NOMO-1 (cell line): Measurements from ENCODE around the gene SNAPIN.

Source experiments
- DNase-seq, 2 experiments: peaks; one replicate each; lab custom pipeline; 2025; ENCODE audit not compliant: unreplicated experiment in 2 of 2; lab: John Stamatoyannopoulos, UW

SNAPIN gene

DNA sequence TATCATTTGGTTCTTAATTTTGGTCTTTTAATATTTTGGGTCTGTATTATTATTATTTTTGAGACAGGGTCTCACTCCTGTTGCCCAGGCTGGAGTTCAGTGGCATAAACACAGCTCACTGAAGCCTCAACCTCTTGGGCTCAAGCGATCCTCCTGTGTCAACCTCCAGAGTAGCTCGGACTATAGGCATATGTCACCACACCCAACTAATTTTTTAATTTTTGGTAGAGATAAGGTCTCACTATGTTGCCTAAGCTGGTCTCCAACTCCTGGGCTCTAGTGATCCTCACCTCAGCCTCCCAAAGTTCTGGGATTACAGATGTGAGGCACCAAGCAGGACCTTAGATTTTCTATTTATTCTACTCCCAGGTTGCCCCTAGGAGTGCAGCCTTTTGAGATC, 15.0 kb downstream of the SNAPIN start:
- no peak for DNase-seq

DNA sequence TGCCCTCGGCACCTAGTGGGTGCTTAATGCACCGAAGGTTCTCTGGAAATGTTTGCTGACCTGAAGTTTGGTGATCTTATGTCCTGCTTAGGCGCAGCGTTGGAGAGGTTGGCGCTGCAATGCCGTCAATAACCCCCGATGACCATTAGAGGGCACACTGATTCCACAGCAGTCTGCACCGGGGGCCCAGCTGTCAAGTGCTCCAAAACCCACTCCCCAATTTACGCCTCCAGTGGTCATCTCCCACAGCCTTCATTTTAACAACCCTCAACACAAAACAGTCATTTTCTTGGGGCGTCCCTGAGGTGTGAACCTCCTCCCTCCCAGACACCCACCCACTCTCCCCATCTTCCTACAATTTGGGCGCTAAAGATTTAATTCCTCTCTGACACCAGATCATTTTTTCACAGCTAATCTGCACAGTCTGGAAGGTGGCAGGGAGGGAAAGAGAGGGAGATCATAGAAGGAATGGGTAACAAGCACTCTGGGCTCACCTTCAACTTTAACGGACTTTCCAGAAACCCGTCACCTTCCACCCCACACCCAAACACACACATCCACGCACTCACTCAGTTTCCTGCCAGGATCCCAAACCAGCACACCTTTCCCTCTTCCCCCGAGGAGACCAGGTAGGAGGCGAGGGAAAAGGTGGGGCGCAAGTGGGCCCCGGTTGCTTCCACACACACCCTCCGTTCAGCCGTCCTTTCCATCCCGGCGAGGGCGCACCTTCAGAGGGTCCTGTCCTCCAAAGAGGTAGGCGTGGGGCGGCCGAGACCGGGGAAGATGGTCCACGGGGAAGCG, 19.4 kb downstream of the SNAPIN start:
- DNase-seq: peak in 1 of 2 experiments; percentile 37

DNA sequence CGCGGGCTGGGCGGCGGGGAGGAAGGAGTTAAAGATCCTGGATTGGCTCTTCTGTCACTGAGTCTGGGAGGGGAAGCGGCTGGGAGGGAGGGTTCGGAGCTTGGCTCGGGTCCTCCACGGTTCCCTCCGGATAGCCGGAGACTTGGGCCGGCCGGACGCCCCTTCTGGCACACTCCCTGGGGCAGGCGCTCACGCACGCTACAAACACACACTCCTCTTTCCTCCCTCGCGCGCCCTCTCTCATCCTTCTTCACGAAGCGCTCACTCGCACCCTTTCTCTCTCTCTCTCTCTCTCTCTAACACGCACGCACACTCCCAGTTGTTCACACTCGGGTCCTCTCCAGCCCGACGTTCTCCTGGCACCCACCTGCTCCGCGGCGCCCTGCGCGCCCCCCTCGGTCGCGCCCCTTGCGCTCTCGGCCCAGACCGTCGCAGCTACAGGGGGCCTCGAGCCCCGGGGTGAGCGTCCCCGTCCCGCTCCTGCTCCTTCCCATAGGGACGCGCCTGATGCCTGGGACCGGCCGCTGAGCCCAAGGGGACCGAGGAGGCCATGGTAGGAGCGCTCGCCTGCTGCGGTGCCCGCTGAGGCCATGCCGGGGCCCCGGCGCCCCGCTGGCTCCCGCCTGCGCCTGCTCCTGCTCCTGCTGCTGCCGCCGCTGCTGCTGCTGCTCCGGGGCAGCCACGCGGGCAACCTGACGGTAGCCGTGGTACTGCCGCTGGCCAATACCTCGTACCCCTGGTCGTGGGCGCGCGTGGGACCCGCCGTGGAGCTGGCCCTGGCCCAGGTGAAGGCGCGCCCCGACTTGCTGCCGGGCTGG, 20.2 kb downstream of the SNAPIN start, which contains the start of gene NPR1:
TSS of gene NPR1 (plus strand) at position 170 of the 818 bp plus-strand sequence. CDS start at position 591, 421 bp downstream.
- DNase-seq: no peak

DNA sequence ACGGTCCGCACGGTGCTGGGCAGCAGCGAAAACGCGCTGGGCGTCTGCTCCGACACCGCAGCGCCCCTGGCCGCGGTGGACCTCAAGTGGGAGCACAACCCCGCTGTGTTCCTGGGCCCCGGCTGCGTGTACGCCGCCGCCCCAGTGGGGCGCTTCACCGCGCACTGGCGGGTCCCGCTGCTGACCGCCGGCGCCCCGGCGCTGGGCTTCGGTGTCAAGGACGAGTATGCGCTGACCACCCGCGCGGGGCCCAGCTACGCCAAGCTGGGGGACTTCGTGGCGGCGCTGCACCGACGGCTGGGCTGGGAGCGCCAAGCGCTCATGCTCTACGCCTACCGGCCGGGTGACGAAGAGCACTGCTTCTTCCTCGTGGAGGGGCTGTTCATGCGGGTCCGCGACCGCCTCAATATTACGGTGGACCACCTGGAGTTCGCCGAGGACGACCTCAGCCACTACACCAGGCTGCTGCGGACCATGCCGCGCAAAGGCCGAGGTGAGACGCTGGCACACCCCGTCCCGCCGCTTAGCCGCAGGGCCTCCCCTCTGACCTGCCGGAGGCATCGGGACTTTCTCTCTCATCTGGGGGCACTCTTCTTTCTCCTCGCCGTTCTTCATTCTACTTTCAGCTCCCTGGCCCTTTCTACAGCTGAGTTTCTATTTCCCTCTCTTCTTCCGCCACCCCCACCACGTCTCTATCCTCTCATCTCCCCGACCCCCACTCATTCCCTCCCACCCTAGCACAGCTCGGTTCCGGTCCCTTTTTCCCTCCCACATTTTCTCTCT, 21.0 kb downstream of the SNAPIN start:
- DNase-seq: peak in 1 of 2 experiments; percentile 14

DNA sequence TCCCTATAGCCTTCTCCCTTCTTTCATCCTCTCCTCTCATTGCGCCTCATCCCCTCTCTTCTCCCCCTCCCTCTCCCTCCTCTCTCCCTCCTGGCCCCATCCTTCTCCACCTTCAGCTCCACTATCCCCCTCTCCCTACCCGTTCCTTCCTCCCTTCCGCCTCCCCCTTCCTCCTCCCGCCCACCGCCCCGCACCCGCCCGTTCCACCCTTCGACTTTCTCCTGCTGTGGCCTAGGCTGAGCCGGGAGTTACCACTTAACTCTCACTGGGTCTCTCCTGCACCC, 21.6 kb downstream of the SNAPIN start:
- no peak for DNase-seq

DNA sequence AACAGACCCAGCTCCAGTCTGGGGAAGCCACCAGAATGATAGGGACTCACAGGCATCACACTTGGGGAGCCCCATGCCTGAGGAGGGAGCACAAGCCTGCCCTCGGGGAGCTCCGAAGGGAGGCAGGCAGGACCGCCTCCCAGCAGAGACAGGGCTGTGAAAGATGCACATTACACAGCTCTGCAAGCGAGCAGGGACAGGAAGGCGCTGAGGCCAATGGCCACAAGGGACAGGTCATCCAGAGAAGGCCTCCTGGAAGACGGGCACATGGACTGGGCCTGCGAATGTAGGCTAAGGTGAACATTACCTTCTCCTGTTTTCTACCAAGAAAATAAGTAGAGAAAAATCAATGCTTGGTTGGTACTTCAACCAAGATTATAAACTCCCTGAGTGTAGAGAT, 24.2 kb downstream of the SNAPIN start:
- DNase-seq: no peak

DNA sequence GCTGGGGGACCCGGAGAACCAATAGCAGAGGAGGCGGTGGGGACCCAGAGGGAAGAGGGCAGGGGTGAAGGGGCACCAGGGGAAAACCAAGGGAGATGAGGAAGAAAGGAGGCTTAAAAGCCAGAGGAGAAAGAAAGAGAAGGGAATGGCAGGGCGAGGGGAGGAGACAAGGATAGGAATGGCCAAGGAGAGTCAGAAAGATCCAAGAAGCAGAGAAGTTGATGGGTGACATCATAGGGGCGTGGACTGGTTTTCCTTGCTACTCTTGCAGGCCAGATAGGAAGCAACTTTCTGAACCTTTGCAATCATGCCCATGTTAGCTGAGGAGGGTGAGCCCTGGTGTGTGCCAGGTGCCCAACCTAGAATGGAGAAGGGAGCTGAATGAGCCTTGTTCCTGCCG, 25.4 kb downstream of the SNAPIN start:
- DNase-seq: no peak

DNA sequence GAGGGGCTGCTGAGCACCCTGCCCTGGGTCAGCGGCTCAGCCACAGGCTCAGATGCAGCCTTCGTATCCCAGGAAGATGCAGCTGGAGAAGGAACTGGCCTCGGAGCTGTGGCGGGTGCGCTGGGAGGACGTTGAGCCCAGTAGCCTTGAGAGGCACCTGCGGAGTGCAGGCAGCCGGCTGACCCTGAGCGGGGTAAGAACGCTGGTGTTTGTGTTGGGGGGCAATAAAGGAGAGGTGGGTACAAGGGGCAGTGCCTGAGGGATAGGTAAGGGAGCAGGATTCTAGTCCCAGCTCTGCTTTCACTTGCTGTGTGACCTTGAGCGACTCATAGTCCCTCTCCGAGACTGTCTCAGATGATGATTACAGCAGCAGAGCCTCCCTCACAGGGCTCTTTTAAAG, 26.4 kb downstream of the SNAPIN start:
- DNase-seq: no peak

DNA sequence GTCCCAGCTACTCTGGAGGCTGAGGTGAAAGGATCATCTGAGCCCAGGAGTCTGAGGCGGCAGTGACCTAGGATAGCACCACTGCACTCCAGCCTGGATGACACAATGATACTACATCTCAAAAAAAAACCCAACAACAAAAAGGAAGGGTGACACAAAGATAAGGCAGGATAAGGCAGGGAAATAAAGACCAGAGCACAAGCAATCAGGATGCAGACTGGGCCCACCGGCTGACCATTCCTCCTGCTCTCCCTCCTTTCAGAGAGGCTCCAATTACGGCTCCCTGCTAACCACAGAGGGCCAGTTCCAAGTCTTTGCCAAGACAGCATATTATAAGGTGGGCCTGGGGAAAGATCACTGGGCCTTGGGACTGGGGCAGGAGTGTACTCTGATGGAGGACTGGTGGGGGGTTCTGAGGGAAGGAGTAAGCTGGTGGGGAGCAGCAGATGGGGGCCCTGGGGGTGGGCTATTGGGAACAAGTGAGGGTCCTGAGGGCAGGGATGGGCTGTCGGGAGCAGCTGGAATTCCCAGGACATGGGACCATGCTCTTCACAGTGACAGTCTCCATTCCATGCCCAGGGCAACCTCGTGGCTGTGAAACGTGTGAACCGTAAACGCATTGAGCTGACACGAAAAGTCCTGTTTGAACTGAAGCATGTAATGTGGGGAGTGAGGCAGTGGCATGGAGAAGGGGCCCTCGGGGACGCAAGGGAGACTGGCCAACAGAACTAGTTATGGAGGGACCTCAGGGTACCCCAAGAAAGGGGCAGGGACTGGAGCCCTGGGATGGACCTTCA, 27.2 kb downstream of the SNAPIN start:
- DNase-seq: no peak

DNA sequence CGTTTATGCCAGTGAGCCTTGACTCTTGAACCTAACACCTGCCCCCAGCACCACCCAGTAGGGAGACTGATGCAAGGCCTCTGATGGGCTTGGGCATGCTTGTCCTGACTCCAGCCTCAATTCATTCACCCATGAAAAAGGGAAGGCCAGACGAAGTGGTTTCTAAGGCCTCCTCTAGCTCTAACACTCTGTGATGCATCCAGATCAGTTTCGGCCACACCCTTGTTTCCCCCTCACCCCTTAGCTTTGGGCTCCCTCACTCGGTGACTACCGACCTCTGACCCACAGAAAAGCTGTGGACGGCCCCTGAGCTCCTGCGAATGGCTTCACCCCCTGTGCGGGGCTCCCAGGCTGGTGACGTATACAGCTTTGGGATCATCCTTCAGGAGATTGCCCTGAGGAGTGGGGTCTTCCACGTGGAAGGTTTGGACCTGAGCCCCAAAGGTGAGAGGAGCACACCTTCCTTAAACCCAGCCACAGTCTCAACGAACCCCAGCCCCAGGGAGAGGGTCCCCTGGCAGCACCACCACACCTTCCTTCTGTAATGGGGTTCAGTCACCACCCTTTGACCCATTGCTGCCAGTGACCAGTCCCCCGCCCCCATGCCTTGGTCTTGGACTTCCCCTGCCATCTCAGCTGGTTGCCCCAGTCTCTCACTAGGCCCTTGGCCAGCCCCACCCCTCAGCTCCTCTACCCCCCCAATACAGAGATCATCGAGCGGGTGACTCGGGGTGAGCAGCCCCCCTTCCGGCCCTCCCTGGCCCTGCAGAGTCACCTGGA, 29.0 kb downstream of the SNAPIN start:
- DNase-seq: no peak

DNA sequence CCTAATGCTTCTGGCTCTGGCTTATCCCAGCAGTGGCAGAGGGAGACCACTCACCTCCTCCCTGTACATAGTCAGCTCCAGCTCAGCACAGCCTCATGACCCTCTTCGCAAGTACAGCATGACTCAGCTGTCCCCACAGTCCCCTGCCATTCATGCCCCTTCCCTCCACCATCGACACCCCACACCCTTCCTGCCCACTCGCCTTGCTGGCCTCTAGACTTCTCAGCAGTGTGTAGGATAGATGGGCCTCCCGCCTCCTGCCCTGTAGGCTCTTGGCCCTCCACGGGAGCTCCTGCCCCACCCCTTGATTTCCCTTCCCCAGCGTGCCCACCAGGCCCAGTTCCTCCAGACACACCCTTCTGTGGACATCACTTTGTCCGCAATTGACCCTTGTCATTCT, 29.8 kb downstream of the SNAPIN start:
- no peak for DNase-seq

DNA sequence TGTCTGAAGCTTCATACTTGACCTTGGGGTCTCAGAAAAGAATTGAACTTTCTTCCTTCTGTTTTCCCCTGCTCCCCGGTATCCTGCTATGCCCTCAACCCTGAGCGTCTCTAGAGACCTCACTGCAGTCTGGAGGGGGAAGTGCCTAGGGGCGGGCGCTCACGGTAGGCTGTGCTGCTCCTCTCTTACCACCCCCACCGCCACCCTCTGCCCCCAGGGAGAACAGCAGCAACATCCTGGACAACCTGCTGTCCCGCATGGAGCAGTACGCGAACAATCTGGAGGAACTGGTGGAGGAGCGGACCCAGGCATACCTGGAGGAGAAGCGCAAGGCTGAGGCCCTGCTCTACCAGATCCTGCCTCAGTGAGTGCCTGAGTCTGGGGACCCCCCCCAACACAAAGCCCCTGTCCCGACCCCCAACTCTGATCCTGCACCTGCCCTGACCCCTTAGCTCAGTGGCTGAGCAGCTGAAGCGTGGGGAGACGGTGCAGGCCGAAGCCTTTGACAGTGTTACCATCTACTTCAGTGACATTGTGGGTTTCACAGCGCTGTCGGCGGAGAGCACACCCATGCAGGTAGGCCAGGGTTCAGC, 30.3 kb downstream of the SNAPIN start:
- no peak for DNase-seq

DNA sequence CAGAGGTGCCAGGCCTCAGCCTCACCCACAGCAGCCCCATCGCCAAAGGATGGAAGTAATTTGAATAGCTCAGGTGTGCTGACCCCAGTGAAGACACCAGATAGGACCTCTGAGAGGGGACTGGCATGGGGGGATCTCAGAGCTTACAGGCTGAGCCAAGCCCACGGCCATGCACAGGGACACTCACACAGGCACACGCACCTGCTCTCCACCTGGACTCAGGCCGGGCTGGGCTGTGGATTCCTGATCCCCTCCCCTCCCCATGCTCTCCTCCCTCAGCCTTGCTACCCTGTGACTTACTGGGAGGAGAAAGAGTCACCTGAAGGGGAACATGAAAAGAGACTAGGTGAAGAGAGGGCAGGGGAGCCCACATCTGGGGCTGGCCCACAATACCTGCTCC, 35.0 kb downstream of the SNAPIN start:
- no peak for DNase-seq

DNA sequence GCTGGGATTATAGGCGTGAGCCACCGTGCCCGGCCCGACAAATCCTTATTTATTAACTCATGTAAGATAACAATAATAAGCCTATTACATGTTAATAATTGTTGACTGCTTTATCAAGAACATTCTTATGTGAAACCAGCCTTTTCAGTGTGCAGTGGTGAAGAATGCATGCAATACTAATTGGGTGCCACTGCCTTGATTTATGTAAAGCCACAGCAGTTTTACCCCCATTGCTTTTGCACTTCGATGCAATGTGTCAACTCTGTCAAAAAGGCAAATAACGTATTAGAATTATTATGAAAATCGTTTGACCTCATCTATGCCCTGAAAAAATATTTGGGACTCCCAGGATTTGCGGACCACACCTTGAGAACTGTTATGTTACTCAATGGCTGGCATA, 38.2 kb downstream of the SNAPIN start:
- DNase-seq: no peak

DNA sequence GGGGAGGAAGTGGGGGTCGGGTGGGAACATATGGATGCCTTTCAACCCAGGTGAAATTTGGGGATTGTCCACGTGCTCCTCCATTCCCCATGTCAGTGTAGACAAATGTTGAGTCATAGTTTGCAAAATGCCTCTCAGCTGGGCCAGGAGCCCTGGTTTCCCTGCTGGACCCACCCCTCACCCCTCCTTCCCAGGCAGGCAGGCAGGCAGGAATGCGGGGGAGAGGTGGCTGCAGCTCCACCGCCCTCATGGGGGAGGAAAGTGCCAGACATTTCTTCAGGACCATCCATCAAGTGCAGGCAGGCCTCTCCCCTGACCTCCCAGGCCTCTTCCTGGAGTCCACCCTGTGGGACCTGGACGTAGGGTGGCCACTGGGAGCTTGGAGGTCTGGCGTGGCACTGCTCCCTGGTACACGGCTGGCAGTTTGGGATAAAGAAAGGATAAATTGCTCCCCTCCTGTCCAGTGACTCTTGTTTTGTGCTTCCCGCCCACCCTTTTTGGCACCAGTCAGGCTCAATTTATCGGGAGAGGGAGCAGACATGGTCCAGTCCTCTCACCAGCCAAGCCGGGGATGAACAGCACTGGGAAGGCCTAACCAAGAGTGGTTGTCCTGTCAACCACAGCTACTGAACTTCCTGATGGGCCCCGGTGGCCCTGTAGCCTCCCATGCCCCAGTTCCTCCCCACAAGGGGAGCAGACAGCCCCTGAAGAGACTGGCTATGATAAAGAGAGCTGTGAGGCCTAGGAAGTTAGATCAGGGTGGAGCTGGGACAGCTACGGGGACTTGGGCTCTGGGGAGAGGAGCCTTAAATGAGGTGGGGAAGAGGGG, 38.9 kb downstream of the SNAPIN start:
- no peak for DNase-seq

DNA sequence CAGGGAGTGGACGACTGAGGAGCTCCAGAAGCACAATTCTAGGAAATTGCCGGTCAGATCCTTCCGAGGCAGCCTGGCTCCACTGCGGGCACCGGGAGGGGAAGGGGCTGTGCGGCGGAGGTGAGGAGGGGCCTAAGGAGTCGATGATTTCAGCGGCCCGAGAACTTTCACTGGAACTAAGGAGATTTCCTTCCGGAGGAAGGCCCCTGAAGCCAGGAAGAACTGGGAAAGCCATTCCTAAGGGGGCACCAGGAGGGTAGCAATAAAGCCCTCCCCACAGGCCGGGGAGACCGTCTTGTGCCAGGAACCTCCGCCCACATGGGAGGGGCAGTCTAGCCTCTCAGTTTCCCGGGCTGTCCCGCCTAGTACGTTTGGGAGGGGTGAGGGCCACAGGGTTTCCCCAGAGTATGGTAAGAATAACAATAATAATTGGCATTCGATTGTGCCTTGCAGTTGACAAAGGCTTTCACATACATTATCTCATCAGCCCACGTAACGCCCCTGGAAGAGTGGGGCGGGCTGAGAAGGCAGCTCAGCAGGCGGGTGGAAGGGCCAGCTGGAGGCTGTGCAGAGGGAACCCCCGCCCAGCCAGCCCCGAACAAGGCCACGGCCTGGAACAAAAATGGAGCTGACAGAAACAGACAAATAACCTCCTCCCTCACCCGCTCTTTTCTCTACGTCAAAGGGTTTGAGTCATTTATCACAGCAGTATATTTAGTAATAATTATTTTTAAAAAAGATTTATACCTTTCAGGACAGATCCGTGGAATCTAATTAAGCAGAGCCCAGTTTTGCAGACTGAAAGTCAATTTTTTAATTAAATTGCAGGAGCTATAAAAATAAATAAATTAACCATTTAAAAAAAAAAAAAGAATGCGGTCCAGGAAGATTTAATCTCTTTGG, 39.8 kb downstream of the SNAPIN start:
- no peak for DNase-seq

DNA sequence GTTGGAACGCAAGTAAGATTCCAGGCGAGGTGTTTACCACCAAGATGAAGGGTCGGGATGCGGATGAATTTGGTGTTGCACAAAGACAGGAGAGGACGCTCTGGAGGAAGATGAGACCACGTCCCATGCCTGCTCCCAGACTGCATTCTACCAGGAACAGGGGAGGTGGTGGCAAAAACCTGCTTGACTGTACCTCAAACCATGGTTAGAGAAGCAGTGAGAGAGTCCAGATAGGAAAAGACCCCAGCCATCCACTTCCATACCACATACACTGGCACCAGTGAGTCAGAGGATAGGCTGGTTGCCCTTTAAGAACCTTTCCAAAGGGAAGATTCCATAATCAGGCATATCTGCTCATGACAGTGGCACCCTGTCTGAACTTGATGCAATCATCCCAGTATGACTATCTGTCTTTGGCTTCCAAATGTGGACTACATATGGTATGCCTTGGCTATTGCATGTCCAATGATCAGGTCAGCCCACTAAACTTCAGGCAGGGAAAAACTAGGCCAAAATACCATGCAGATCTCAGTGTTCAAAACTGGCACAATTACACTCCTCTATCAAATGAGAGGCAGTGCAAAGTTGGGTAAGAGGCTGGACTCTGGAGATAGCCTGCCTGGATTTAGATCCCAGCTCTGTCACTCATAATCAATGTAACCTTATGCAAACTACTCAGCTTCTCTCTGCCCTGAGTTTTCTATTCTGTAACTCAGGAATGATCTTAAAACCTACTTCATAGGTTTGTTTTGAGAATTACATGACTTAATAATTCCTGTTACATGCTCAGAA, 40.6 kb downstream of the SNAPIN start:
- no peak for DNase-seq
